ENCODE data around the gene ZMYND8. TPM values are rescaled to one million over a fixed set of nuclear protein-coding genes. Genes with fewer than 3 reads are reported as not detected.

Gene ZMYND8
- total RNA-seq, 1 donor from 2014 or later: 86.0 TPM

- peak overlapping the region; percentile 45 for H3K4me3 Mint-ChIP-seq
- H3K27me3 Mint-ChIP-seq (ENCODE audit: low read depth): no peaks in the 10 kb centered on the region
- H3K9me3 Mint-ChIP-seq: no peaks in the 10 kb centered on the region
- TF ChIP-seq CTCF (conservative IDR thresholded peaks at IDR 0.05): no peak
- DNase-seq (ENCODE audit: low read depth, low spot score): no peak
- peaks cover 79% of the 10 kb centered on the region for H3K4me1 Mint-ChIP-seq
- peaks cover 4% of the 10 kb centered on the region for H3K36me3 Mint-ChIP-seq (ENCODE audit: low read depth)
- H3K27ac Mint-ChIP-seq (ENCODE audit: unreplicated experiment): peak overlapping the region; percentile 51
These were observed 41.0 kb downstream of the ZMYND8 start for GRCh38 chr20:47315339-47316056.

DNA sequence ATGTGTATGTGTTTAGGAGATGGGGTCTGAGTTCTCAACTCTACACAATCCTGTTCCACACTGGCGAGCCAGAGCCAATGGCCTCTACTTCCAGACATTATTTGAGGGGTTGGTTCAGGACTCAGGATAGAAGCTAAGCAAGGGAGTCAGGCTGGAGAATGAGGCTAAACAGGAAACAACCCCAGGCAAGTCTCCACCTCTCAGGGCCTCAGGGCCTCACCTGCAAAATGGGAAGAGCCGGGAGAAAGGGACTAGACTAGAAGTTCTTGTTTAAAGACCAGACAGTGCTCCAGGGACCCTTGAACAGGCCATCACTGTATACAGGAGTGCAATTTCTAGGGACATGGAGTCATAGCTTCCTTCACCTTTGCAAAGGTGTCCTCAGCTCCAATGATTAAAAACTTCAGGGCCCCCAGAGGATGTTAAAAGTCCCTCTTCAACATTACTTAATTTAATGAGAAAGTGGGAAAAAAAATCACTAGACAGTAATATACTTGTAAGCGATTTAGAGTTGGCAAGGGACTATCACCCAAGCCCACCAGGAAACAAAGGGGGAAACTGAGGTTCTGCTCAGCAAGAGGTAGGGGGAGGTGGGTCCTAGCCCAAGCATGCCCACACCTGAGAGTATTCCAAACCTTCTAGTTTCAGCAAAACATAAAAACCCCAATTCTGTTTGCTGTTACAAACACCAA lies 41.7 kb downstream of the ZMYND8 start:
- no peaks in the 10 kb centered on the region for H3K27me3 Mint-ChIP-seq (ENCODE audit: low read depth)
- no peaks in the 10 kb centered on the region for H3K9me3 Mint-ChIP-seq

GRCh38 chr20:47311967-47312681 lies 44.4 kb downstream of the ZMYND8 start:
- TF ChIP-seq CTCF (conservative IDR thresholded peaks at IDR 0.05): no peak
- DNase-seq (ENCODE audit: low read depth, low spot score): no peak
- H3K27me3 Mint-ChIP-seq (ENCODE audit: low read depth): no peaks in the 10 kb centered on the region
- H3K36me3 Mint-ChIP-seq (ENCODE audit: low read depth): peaks cover 4% of the 10 kb centered on the region
- H3K4me1 Mint-ChIP-seq: peaks cover 46% of the 10 kb centered on the region
- no peaks in the 10 kb centered on the region for H3K9me3 Mint-ChIP-seq
- no peak overlapping the region for H3K27ac Mint-ChIP-seq (ENCODE audit: unreplicated experiment)
- H3K4me3 Mint-ChIP-seq: no peak overlapping the region

More for the DNA sequence above, 41.7 kb downstream of the ZMYND8 start:
- H3K4me3 Mint-ChIP-seq: peak overlapping the region; percentile 45
- peaks cover 4% of the 10 kb centered on the region for H3K36me3 Mint-ChIP-seq (ENCODE audit: low read depth)
- peaks cover 72% of the 10 kb centered on the region for H3K4me1 Mint-ChIP-seq
- H3K27ac Mint-ChIP-seq (ENCODE audit: unreplicated experiment): peak overlapping the region; percentile 43
- no peak for TF ChIP-seq CTCF (conservative IDR thresholded peaks at IDR 0.05)
- no peak for DNase-seq (ENCODE audit: low read depth, low spot score)

DNA sequence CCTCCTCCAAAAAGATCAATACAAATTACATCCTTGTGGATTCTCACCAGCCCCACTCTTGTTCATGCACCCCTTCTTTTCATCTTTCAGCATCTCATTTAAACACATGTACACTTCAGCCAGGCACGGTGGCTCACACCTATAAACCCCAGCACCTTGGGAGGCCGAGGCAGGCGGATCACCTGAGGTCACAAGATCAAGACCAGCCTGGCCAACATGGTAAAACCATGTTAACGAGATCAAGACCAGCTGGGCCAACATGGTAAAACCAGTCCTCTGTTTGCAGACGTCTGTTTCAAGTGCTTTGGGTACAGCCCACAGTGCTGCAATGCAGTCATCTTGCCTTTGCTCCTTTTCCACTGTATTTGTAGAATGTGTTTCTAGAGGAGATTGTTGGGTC lies 45.3 kb downstream of the ZMYND8 start:
- Mint-ChIP-seq H3K9me3 (no peaks in the 10 kb centered on the region), H3K36me3 (ENCODE audit: low read depth) (peaks cover 8% of the 10 kb centered on the region), H3K27me3 (ENCODE audit: low read depth) (no peaks in the 10 kb centered on the region), H3K27ac (ENCODE audit: unreplicated experiment) (no peak overlapping the region), H3K4me1 (peaks cover 43% of the 10 kb centered on the region), H3K4me3 (no peak overlapping the region)
- no peak for DNase-seq (ENCODE audit: low read depth, low spot score)
- no peak for TF ChIP-seq CTCF (conservative IDR thresholded peaks at IDR 0.05)

DNA sequence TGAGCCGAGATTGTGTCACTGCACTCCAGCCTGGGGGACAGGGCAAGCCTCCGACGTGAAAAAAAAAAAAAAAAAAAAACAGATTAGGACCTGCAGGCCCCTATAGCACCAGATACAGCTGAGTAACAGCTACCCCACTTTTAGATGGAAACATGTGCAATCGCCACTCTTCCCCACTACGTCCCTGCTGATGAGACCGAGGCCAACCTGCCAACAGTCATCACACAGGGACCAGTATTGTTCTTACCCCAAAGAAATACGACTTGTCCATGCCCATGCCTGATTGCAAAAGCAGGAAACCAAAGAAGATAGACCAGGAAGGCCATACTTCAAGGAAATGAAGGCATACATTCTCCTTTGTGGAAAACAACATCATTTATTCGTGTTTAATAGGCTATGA lies 45.8 kb downstream of the ZMYND8 start:
- DNase-seq (ENCODE audit: low read depth, low spot score): no peak
- H3K27ac Mint-ChIP-seq (ENCODE audit: unreplicated experiment): no peak overlapping the region
- H3K36me3 Mint-ChIP-seq (ENCODE audit: low read depth): peaks cover 8% of the 10 kb centered on the region
- no peaks in the 10 kb centered on the region for H3K9me3 Mint-ChIP-seq
- TF ChIP-seq CTCF (conservative IDR thresholded peaks at IDR 0.05): no peak
- no peaks in the 10 kb centered on the region for H3K27me3 Mint-ChIP-seq (ENCODE audit: low read depth)
- no peak overlapping the region for H3K4me3 Mint-ChIP-seq
- peaks cover 39% of the 10 kb centered on the region for H3K4me1 Mint-ChIP-seq

Measured in neural crest cell (in vitro differentiated cells).